ENCODE results near the gene TMEM217.

GRCh38 chr6:37260444-37260843 lies 2.5 kb upstream of the TMEM217 start:
- no peak for TF ChIP-seq MAFK (IDR thresholded peaks at IDR 0.05; ENCODE audit: low read depth, low read length)
- TF ChIP-seq CTCF (conservative IDR thresholded peaks at IDR 0.05; ENCODE audit: low read depth, low read length), result no peak
- TF ChIP-seq POLR2A (IDR thresholded peaks at IDR 0.05; ENCODE audit: low read depth, low read length), result no peak
- TF ChIP-seq RCOR1 (IDR thresholded peaks at IDR 0.05; ENCODE audit: insufficient replicate concordance, low read length), result no peak

Measured in IMR-90 (cell line).